Progenitor cell of endocrine pancreas (in vitro differentiated cells): ENCODE data around the gene MSH3. TPM values are rescaled to one million over a fixed set of nuclear protein-coding genes. Genes with fewer than 3 reads are reported as not detected.

Experiments used
- DNase-seq: peaks from one replicate; pipeline ENCODE4 v3.0.0; 2021; ENCODE audit warnings: low spot score; ENCODE audit not compliant: unreplicated experiment
- H3K27ac Mint-ChIP-seq: 2 replicates; pipeline ENCODE4 v1.8.0; 2021; ENCODE audit warnings: mild to moderate bottlenecking, moderate library complexity, mixed read lengths
- H3K27me3 Mint-ChIP-seq: 2 replicates; pipeline ENCODE4 v1.8.0; 2021; ENCODE audit warnings: mixed read lengths
- H3K36me3 Mint-ChIP-seq: 2 replicates; pipeline ENCODE4 v1.8.0; 2022; ENCODE audit warnings: mixed read lengths; ENCODE audit not compliant: insufficient read depth
- H3K4me1 Mint-ChIP-seq: 2 replicates; pipeline ENCODE4 v1.8.0; 2021; ENCODE audit warnings: low read depth, mixed read lengths
- H3K4me3 Mint-ChIP-seq: 2 replicates; pipeline ENCODE4 v1.8.0; 2021; ENCODE audit warnings: low read depth, mild to moderate bottlenecking, moderate library complexity, mixed read lengths
- H3K9me3 Mint-ChIP-seq: 2 replicates; pipeline ENCODE4 v1.8.0; 2021; ENCODE audit warnings: low read depth, mixed read lengths
- CTCF ChIP-seq: fragments of 200-600 bp; sonication (generic); IDR thresholded peaks from one replicate; pipeline ENCODE4 v1.5.0; 2021; ENCODE audit warnings: antibody characterized with exemption, mild to moderate bottlenecking; ENCODE audit not compliant: unreplicated experiment
- total RNA-seq: library from RNA; stranded (reverse); gene quantifications from 2 replicates; pipeline ENCODE4 v1.2.1, GENCODE V29; 2021

The MSH3 gene
- total RNA-seq, 1 donor from 2014 or later = 16.9 TPM

- Mint-ChIP-seq H3K9me3 (peaks cover 11% of the 10 kb centered on the region), H3K36me3 (peaks cover 9% of the 10 kb centered on the region), H3K27me3 (no peaks in the 10 kb centered on the region), H3K4me3 (no peak overlapping the region), H3K27ac (no peak overlapping the region), H3K4me1 (no peaks in the 10 kb centered on the region)
- TF ChIP-seq CTCF = no peak
- no peak for DNase-seq
Measured at GRCh38 chr5:80904533-80905187, 250.2 kb downstream of the MSH3 start.

GRCh38 chr5:80905405-80905804 lies 251.0 kb downstream of the MSH3 start:
- no peak overlapping the region for H3K4me3 Mint-ChIP-seq
- H3K36me3 Mint-ChIP-seq = peaks cover 9% of the 10 kb centered on the region
- DNase-seq = no peak
- H3K4me1 Mint-ChIP-seq = no peaks in the 10 kb centered on the region
- H3K27ac Mint-ChIP-seq = no peak overlapping the region
- H3K9me3 Mint-ChIP-seq = peaks cover 11% of the 10 kb centered on the region
- no peaks in the 10 kb centered on the region for H3K27me3 Mint-ChIP-seq
- TF ChIP-seq CTCF = no peak

GRCh38 chr5:80912479-80912878 lies 258.0 kb downstream of the MSH3 start:
- H3K36me3 Mint-ChIP-seq = no peaks in the 10 kb centered on the region
- no peaks in the 10 kb centered on the region for H3K27me3 Mint-ChIP-seq
- no peak for DNase-seq
- no peak overlapping the region for H3K4me3 Mint-ChIP-seq
- H3K27ac Mint-ChIP-seq = no peak overlapping the region
- TF ChIP-seq CTCF = no peak
- H3K4me1 Mint-ChIP-seq = no peaks in the 10 kb centered on the region
- peaks cover 7% of the 10 kb centered on the region for H3K9me3 Mint-ChIP-seq

GRCh38 chr5:80915716-80916115 lies 261.3 kb downstream of the MSH3 start:
- Mint-ChIP-seq H3K9me3 (peaks cover 7% of the 10 kb centered on the region), H3K4me1 (no peaks in the 10 kb centered on the region), H3K27me3 (no peaks in the 10 kb centered on the region), H3K4me3 (no peak overlapping the region), H3K27ac (no peak overlapping the region), H3K36me3 (no peaks in the 10 kb centered on the region)
- no peak for DNase-seq
- no peak for TF ChIP-seq CTCF

- H3K9me3 Mint-ChIP-seq = peaks cover 7% of the 10 kb centered on the region
- H3K4me1 Mint-ChIP-seq = no peaks in the 10 kb centered on the region
- no peak for TF ChIP-seq CTCF
- H3K27ac Mint-ChIP-seq = no peak overlapping the region
- no peak for DNase-seq
- H3K4me3 Mint-ChIP-seq = no peak overlapping the region
- no peaks in the 10 kb centered on the region for H3K36me3 Mint-ChIP-seq
- no peaks in the 10 kb centered on the region for H3K27me3 Mint-ChIP-seq
Measured at GRCh38 chr5:80916676-80917075, 262.2 kb downstream of the MSH3 start.
